ENCODE data around the gene SMARCB1.

The SMARCB1 gene

GRCh38 chr22:23786752-23787599 is at the start of gene SMARCB1:
TSS of gene SMARCB1 (plus strand) at chr22:23786966. CDS start at chr22:23787170, 204 bp downstream.
- DNase-seq (ENCODE audit: low spot score), result peak; percentile 82

- DNase-seq (ENCODE audit: low spot score), result no peak
Measured at GRCh38 chr22:23737696-23738095, 49.1 kb upstream of the SMARCB1 start.

GRCh38 chr22:23742505-23743264 is 44.1 kb upstream of the SMARCB1 start:
- no peak for DNase-seq (ENCODE audit: low spot score)

- DNase-seq (ENCODE audit: low spot score), result no peak
Measured at GRCh38 chr22:23743303-23743705, 43.5 kb upstream of the SMARCB1 start.

GRCh38 chr22:23744001-23744400 is 42.8 kb upstream of the SMARCB1 start:
- no peak for DNase-seq (ENCODE audit: low spot score)

- DNase-seq (ENCODE audit: low spot score), result no peak
Measured at GRCh38 chr22:23744485-23744884, 42.3 kb upstream of the SMARCB1 start.

GRCh38 chr22:23745791-23746190 is 41.0 kb upstream of the SMARCB1 start:
- no peak for DNase-seq (ENCODE audit: low spot score)

GRCh38 chr22:23749841-23750301 is 36.9 kb upstream of the SMARCB1 start:
- no peak for DNase-seq (ENCODE audit: low spot score)

- DNase-seq (ENCODE audit: low spot score), result no peak
Measured at GRCh38 chr22:23750367-23750713, 36.4 kb upstream of the SMARCB1 start.

GRCh38 chr22:23750714-23751440 is 35.9 kb upstream of the SMARCB1 start, which contains the start of gene ZNF70:
TSS of gene ZNF70 (minus strand) at chr22:23751112. CDS start at chr22:23745140, 5,972 bp downstream.
- DNase-seq (ENCODE audit: low spot score), result peak; percentile 73

- DNase-seq (ENCODE audit: low spot score), result no peak
Measured at GRCh38 chr22:23751441-23751996, 35.2 kb upstream of the SMARCB1 start.

- DNase-seq (ENCODE audit: low spot score), result no peak
Measured at GRCh38 chr22:23752090-23752691, 34.6 kb upstream of the SMARCB1 start.

- DNase-seq (ENCODE audit: low spot score), result no peak
Measured at GRCh38 chr22:23752750-23753149, 34.0 kb upstream of the SMARCB1 start.

GRCh38 chr22:23753385-23753784 is 33.4 kb upstream of the SMARCB1 start:
- DNase-seq (ENCODE audit: low spot score), result no peak

GRCh38 chr22:23754220-23754919 is 32.4 kb upstream of the SMARCB1 start, which contains the start of gene VPREB3:
TSS of gene VPREB3 (minus strand) at chr22:23754425. CDS start at chr22:23754363, 62 bp downstream.
- DNase-seq (ENCODE audit: low spot score), result no peak

GRCh38 chr22:23754980-23755636 is 31.7 kb upstream of the SMARCB1 start:
- peak; percentile 86 for DNase-seq (ENCODE audit: low spot score)

- DNase-seq (ENCODE audit: low spot score), result no peak
Measured at GRCh38 chr22:23755711-23756110, 31.1 kb upstream of the SMARCB1 start.

- DNase-seq (ENCODE audit: low spot score), result no peak
Measured at GRCh38 chr22:23756891-23757290, 29.9 kb upstream of the SMARCB1 start.

GRCh38 chr22:23759566-23759965 is 27.2 kb upstream of the SMARCB1 start:
- DNase-seq (ENCODE audit: low spot score), result no peak

GRCh38 chr22:23760056-23760455 is 26.7 kb upstream of the SMARCB1 start:
- no peak for DNase-seq (ENCODE audit: low spot score)
